ENCODE measurements around the gene FMO2. TPM values are rescaled to one million over a fixed set of nuclear protein-coding genes. Genes with fewer than 3 reads are reported as not detected.

Gene FMO2
- total and polyA plus RNA-seq, 2 of the 8 experiments (the other 6 are each of a cell fraction or from before 2014, with no cell fraction given), result not detected

GRCh38 chr1:171207377-171207776, 22.3 kb downstream of the FMO2 start:
- POLR2A ChIA-PET (ENCODE audit: partially characterized antibody), result no interaction called here
- Histone ChIP-seq H3K4me1 (replicated peaks in 1 of 4; ENCODE audit: control insufficient read depth in 3 of 4, insufficient read depth in 4 of 4, low read length in 3 of 4) (peaks cover 0 to 12% (median 0%) of the 10 kb centered on the region in 4 experiments; a peak in 2 of 7 replicates), H3K4me3 (ENCODE audit: extremely low read depth in 1 of 4, insufficient read depth in 2 of 4, low read depth in 3 of 4, low read length in 4 of 4) (no peak overlapping the region), H2AFZ (ENCODE audit: low read length) (no peak overlapping the region), H3K79me1 (ENCODE audit: low read depth, low read length) (no peaks in the 10 kb centered on the region), H3K9ac (replicated peaks in 1 of 4; ENCODE audit: extremely low read depth in 1 of 4, low read depth in 3 of 4, low read length in 3 of 4) (no peak overlapping the region), H2BK5ac (ENCODE audit: low read depth, low read length) (no peak overlapping the region), H2BK120ac (replicated peaks; ENCODE audit: low read depth, low read length) (no peak overlapping the region), H4K5ac (ENCODE audit: insufficient read length, low read depth, low read length) (no peak overlapping the region), H4K8ac (ENCODE audit: extremely low read depth, insufficient read depth, low read length) (no peak overlapping the region), H2BK20ac (ENCODE audit: low read length) (no peak overlapping the region), H3K23me2 (ENCODE audit: low read depth, low read length) (no peaks in the 10 kb centered on the region), H2AK5ac (ENCODE audit: low read depth, low read length) (no peak overlapping the region), H3K56ac (replicated peaks; ENCODE audit: insufficient read length, low read depth, low read length) (no peak overlapping the region), H3K79me2 (ENCODE audit: control insufficient read depth in 1 of 2, insufficient read depth in 2 of 2, low read length in 2 of 2) (no peaks in the 10 kb centered on the region), H3K27me3 (replicated peaks in 1 of 4; ENCODE audit: control insufficient read depth in 3 of 4, extremely low read depth in 1 of 4, insufficient read depth in 3 of 4, low read length in 3 of 4) (no peaks in the 10 kb centered on the region), H3K9me3 (ENCODE audit: insufficient read depth in 2 of 2, low read depth in 1 of 2, low read length in 1 of 2) (no peaks in the 10 kb centered on the region), H3K36me3 (ENCODE audit: control insufficient read depth in 2 of 4, insufficient read depth in 4 of 4, low read length in 3 of 4) (no peaks in the 10 kb centered on the region), H3K18ac (ENCODE audit: extremely low read depth, low read length) (no peak overlapping the region), H4K91ac (replicated peaks; ENCODE audit: insufficient read length, low read length) (no peak overlapping the region), H3K4ac (replicated peaks; ENCODE audit: insufficient read length, low read depth, low read length) (no peak overlapping the region), H4K20me1 (replicated peaks in 1 of 2; ENCODE audit: control insufficient read depth in 1 of 2, insufficient read depth in 2 of 2, low read length in 2 of 2) (no peaks in the 10 kb centered on the region), H3K14ac (ENCODE audit: insufficient read length) (no peak overlapping the region), H2BK15ac (ENCODE audit: low read length) (no peak overlapping the region), H3K27ac (ENCODE audit: low read depth, low read length) (no peak overlapping the region), H2BK12ac (ENCODE audit: low read depth, low read length) (no peak overlapping the region), H3K4me2 (ENCODE audit: insufficient read depth in 1 of 2, low read depth in 2 of 2, low read length in 2 of 2) (no peak overlapping the region), H3K23ac (ENCODE audit: insufficient read length) (no peak overlapping the region)
- CTCF ChIA-PET (ENCODE audit: partially characterized antibody), result interaction anchor here (0.8 to 1.9 kb wide), 2 partner anchors 38 to 126 kb away, joined by 3 to 9 read pairs; no protein-coding TSS in a partner anchor
- 94% methylated on average over 2 of the region's 2 CpGs; no CpG with 5 or more reads in 1 of the 2 experiments for WGBS, 2 experiments (ENCODE audit: extremely low coverage in 1 of 2, insufficient coverage in 1 of 2, insufficient read length in 1 of 2, insufficient replicate concordance in 2 of 2, low coverage in 1 of 2, low lambda C conversion rate in 2 of 2, missing lambda C conversion rate in 1 of 2)
- no peak for FAIRE-seq
- no peak for DNase-seq (ENCODE audit: low read depth in 1 of 2, low spot score in 2 of 2)
- TF ChIP-seq SUZ12 (IDR thresholded peaks at IDR 0.05; ENCODE audit: low read length), result no peak

All from H1 (cell line).